GM18511 (cell line): Measurements from ENCODE around the gene PDCD1LG2.
"Not testable (repeated sequence)": the region's sequence is repeated elsewhere in the genome, so short reads cannot be mapped to it uniquely, and the experiment has no call there.

Experiments used
- ATAC-seq: cut with Tn5 transposase; IDR thresholded peaks from one replicate; pipeline ENCODE4 v1.9.1; 2021; ENCODE audit warnings: mild to moderate bottlenecking, moderate library complexity; ENCODE audit not compliant: unreplicated experiment

PDCD1LG2 gene

DNA sequence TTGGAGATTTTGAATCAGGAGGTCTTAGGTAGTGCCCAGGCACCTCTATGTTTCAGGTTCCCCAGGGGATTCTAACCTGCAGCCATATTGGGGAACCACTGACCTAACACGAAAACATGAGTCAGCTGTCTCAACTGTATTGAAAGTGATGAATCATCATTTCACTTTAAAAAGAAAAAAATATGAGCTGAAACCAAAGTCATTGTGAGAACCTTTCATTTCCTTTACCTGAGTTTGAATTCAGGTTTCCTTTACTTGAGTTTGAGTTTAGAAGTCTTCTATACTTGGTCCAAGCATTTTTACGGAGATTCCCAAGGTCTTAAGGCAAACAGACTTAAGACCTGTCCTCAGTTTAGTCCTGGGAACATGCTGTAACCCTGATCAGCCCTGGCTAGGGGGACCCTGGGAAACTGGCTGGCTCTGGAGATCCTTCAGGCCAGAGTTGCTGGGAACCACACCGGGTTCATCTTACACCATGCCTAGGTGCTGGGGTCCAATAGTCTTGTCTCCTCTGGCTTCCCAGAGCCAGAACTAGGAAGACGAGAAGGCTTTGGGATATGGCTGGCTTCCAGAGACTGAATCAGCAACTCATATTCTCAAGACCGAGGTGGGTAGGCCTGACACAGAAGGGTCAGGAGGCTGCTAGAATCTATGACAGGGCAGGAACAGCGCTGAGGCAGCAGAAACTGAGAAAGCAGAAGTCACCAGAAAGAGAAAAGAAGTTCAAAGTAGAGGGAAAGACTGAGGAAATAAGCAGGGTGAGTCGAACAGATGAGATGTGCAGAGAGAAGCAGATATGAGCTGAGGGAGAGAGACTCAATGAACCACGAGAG is 16.4 kb upstream of the PDCD1LG2 start:
- ATAC-seq: peak; percentile 90

DNA sequence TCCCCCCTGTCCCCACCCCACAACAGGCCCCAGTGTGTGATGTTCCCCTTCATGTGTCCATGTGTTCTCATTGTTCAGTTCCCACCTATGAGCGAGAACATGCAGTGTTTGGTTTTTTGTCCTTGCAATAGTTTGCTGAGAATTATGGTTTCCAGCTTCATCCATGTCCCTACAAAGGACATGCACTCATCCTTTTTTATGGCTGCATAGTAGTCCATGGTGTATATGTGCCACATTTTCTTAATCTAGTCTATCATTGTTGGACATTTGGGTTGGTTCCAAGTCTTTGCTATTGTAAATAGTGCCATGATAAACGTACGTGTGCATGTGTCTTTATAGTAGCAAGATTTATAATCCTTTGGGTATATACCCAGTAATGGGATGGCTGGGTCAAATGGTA is 15.6 kb upstream of the PDCD1LG2 start:
- ATAC-seq: not testable (repeated sequence)

DNA sequence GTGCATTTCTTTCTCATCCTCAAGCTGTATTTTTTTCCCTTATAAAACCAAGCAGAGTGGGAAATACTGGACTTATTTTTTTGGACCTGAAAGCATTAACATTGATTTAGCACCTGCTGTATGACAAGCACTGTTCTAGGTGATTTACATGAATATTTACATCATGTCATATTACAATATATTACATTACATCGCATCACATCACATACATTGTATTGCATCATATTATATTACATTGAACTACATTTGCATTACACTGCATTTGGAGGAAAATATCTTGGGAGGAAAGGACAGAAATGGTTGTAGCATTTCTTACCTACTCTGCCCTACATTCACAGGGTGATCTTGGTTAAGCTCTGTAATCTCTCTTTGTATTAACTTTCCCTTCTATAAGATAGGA is 11.2 kb upstream of the PDCD1LG2 start:
- no peak for ATAC-seq

GRCh38 chr9:5499889-5500398 is 10.4 kb upstream of the PDCD1LG2 start:
- no peak for ATAC-seq

DNA sequence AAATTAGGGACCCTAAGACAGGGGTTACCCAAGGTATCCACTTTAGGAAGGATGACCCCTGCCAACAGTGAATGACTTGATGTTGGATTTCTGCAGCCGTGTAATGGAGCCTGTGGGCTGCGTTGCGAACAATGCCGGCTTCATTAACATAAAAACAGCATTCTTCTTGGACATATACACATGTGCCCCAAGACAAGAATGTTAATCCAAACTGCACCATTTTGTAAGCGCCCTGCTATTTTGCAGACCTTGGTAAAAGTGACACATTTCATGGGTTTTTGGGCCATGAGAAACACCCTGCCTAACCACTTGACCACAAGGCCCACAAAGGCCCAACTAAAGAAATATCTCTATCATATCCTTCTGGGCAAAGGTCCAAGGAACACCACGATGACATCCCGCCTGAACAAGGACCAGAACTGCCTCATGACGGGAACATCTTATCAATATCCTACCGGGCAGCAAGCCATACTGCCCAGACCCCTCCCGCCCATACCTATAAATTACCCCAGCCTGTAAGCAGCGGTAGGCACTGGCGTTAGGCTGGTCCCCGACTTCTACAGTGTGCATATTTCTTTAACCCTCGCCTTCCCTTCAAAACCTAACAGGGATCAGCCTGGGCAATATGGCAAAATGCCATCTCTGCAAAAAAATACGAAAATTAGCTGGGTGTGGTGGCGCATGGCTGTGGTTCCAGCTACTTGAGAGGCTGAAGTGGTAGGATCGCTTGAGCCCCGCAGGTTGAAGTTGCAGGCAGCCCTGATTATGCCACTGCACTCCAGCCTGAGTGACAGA is 9.7 kb upstream of the PDCD1LG2 start:
- ATAC-seq: no peak

GRCh38 chr9:5502553-5502952 is 7.8 kb upstream of the PDCD1LG2 start:
- ATAC-seq: no peak

- no peak for ATAC-seq
Measured at GRCh38 chr9:5509573-5509972, 758 bp upstream of the PDCD1LG2 start.

DNA sequence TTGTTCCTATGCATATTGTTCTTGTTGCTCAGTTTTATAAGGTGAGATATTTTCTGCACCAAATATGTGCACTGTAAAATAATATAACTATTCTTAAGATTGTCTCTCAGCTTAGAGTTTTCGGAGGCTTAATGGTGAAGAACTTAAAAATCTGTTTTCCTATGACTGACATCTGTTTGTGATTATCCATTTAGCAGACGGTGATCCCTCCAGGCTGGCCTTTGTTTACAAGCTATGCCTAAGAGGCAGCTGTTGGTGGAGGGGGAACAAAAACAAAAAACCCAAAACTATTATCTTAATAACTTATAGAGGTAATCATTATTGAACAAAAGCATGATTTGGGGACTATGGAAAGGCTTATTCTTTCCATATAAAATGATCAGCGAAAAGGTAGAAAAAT is 658 bp downstream of the PDCD1LG2 start:
- ATAC-seq: no peak

GRCh38 chr9:5511476-5511875 is 1.1 kb downstream of the PDCD1LG2 start:
- ATAC-seq: no peak

GRCh38 chr9:5511935-5512580 is 1.7 kb downstream of the PDCD1LG2 start:
- ATAC-seq: no peak

DNA sequence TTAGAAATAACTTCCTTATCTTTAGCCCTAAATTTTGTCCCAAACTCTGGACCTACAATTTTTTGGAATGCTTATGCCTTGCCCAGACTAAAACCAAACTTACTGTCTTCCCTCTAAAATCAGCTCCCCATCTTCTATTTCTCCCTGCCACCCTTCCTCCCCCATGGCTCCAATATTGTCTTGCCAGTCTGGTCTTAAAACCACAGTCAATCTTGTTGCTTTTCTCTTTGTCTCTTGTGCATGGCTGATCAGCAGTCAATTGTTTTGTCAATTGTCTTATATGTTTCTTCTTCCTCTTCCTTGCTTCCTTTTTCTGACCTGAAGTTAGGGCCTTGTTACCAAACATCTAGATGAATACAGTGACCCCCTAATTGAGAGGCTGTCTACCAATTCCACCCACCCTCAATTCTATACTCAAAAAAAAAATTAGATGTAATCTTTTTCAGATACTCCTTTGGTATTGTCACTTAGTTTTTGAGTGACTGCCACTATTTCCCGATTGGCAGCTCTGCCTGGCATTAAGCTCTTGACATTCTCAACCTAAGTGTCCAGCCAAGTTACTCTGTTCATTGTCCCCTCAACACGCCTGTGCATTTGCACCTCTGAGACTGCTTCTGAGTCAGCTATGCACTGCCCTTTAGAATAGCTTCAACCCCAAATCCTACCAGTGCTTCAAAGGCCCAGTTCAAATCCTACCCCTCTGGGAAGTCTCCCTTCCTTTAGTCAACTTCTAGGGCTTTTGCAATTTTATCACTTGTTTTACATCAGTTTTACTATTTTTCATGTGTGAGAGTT is 2.5 kb downstream of the PDCD1LG2 start:
- no peak for ATAC-seq

DNA sequence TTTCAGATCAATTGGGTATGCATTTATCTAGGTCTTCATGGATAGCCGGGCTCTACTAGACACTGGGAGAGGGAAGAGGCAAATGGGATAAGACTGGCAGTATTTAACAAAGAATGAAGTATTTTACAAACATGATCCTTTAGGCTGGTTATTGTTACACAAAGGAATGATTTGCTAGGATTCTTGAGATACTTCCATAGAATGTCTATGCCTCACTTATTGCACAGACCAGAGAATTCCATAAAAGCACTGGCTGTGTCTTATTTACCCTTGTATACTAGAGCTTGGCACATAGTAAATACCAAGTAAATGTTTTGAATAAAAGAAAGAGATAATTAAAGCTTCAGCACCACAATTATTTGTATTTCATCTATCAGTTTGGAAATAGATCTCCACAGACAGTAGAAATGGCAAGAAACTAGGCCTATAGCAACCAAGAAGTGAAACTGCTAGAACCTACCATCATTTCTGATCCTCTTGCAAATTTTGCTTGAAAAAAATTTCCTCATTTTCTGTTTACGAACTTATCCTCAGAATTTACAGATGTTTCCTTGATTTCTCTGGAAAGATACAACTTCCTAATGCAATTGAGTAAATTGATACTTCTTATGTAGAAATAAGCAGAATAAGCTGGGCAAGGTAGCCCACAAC is 3.8 kb downstream of the PDCD1LG2 start:
- ATAC-seq: no peak

DNA sequence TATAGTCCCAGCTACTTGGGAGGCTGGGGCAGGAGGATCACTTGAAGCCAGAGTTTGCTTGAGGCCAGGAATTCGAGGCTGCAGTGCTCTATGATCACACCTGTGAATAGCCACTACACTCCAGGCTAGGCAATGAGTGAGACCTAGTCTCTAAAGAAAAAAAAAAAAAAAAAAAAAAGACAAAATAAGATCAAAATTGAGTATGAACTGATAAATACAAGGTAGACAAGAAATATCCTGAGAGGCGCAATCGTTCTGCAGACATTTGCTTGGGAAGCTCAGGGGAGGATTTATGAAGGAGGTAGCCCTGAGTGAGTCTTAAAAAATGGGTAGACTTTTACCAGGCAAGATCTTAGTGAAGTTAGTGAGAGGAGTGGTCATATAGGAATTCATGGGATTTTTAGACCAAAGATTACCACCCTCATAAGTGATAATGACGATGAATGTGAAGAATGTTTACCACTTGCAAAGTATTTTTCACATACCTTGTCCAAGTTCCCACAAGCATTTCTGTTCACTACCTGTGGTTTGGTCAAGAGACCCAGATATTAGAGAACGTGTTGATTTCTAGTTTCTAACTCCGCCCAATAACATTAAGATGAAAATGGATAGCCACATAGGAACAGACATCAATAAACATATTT is 4.4 kb downstream of the PDCD1LG2 start:
- no peak for ATAC-seq

- ATAC-seq: no peak
Measured at GRCh38 chr9:5515261-5515650, 4.9 kb downstream of the PDCD1LG2 start.

DNA sequence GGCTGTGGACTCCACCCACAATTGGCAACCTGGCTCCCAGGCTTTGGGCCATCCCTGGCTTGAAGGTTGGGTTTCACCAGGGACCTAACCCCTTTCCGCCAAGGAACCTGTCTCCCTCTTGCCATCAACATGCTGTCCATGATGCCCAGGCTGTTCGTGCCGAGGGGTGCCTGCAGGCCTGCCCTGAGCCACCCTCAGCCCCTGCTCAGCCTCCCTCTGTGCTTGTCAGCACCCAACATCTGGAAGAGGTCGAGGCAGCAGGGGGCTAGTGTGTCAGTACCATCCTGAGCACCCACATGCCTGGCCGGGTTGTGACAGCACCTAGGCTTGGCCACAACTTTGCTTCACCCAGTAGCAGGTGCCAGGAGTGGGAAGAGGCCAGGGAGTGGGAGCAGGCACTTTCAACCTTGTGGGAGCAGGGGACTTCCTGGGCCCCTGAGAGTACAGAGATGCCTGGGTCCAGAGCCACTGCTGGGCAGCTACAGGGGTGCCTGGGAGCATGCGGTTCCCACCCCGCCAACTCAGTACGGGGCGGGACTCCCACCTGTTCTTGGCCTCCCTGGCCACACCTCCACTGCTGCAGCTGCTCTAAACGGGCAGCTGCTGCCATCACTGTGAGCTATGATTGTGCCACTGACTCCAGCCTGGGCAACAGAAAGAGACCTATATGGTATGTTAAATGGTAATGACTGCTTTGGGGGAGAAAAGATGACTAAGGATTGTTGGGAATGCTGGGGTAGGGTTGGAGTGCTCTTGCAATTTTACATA is 6.3 kb downstream of the PDCD1LG2 start:
- no peak for ATAC-seq

DNA sequence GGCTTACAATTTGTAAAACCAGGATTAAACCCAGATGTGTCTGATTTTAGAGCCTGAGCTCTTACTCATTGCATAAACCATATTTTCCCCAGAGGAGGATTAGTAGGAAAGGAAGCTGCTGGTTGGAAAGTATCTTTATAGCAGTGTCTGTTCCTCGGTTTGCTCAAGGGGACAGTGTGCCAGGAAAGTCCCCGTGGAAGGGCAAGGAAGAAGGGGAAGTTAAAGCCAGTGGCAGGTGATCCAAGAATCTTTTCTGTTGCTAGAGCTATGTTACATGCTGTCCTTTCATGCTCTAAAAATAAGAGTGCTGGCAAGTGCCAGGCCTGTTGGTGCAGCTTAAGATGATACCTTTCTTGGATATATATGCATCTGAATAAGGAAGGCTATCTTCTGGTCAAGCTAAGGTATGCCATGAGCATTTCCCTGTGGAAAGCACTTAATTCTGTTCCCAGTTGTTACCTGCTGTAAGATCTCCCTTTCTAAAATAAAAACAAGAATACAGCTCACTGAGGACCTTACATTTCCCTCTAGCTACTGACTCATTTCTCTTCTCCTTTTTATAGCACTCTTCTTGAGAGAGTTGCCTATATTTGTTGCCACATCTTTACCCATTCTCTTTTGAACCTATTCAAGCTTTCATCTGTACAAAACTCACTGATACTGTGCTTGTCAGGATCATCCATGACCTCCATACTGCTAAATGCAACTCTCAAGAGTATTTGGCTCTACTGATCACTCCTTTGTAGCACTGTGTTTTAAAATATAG is 8.0 kb downstream of the PDCD1LG2 start:
- peak; percentile 79 for ATAC-seq

GRCh38 chr9:5518937-5519319 is 8.6 kb downstream of the PDCD1LG2 start:
- ATAC-seq: peak; percentile 40

GRCh38 chr9:5524090-5524489 is 13.8 kb downstream of the PDCD1LG2 start:
- ATAC-seq: no peak
